ENCODE results near the gene RHBDD1. TPM values are rescaled to one million over a fixed set of nuclear protein-coding genes. Genes with fewer than 3 reads are reported as not detected.

RHBDD1 gene
- total RNA-seq, 3 donors from 2014 or later (not counting 1 experiment from before 2014, with no cell fraction given): 33.7 to 49.7 (median 47.7) TPM

DNA sequence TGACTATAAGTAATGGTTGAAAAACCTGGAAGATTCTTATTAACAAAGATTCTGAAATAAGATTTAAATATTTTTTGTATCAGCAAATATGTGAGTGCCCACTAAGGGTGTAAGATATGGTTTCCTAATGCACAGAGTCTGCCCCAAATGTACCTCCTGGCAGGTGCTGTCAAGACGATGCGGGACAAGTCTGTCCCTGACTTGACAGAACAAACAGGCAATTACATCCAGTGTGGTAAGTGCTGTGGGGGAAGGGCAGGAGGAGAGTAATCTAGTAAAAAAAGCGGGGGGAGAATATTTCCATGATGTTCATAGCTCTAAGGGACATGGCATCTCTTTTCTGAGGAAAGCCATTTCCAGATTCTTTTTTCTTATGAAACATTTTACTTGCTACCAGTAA lies 200.7 kb downstream of the RHBDD1 start:
- WGBS (ENCODE audit: insufficient coverage): 83% methylated on average over 3 of the region's 3 CpGs

GRCh38 chr2:227038550-227039189 lies 202.8 kb downstream of the RHBDD1 start:
- TF ChIP-seq, protein P1, sequence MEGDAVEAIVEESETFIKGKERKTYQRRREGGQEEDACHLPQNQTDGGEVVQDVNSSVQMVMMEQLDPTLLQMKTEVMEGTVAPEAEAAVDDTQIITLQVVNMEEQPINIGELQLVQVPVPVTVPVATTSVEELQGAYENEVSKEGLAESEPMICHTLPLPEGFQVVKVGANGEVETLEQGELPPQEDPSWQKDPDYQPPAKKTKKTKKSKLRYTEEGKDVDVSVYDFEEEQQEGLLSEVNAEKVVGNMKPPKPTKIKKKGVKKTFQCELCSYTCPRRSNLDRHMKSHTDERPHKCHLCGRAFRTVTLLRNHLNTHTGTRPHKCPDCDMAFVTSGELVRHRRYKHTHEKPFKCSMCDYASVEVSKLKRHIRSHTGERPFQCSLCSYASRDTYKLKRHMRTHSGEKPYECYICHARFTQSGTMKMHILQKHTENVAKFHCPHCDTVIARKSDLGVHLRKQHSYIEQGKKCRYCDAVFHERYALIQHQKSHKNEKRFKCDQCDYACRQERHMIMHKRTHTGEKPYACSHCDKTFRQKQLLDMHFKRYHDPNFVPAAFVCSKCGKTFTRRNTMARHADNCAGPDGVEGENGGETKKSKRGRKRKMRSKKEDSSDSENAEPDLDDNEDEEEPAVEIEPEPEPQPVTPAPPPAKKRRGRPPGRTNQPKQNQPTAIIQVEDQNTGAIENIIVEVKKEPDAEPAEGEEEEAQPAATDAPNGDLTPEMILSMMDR (IDR thresholded peaks at IDR 0.05): no peak
- no CpG with 5 or more reads among the region's 1 CpG for WGBS (ENCODE audit: insufficient coverage)
- Mint-ChIP-seq H3K4me1 (no peaks in the 10 kb centered on the region), H3K36me3 (no peaks in the 10 kb centered on the region), H3K4me3 (no peak overlapping the region), H3K9me3 (peaks cover 0 to 2% of the 10 kb centered on the region in 2 donors), H3K27me3 (ENCODE audit: low read depth in 2 of 2) (peaks cover 41 to 68% of the 10 kb centered on the region in 2 donors), H3K27ac (no peak overlapping the region)
- peaks cover 38% of the 10 kb centered on the region for H3K27me3 ChIP-seq (ENCODE audit: control insufficient read depth, insufficient read depth, low read length)
- no peaks in the 10 kb centered on the region for H3K9me3 ChIP-seq (ENCODE audit: control insufficient read depth, insufficient read depth, low read length)
- intact Hi-C loops (cut with micrococcal nuclease): no loop called here
- H3K4me1 ChIP-seq (ENCODE audit: control insufficient read depth, insufficient read depth, low read length): no peaks in the 10 kb centered on the region
- H3K27ac ChIP-seq (ENCODE audit: low read length): no peak overlapping the region
- H3K4me3 ChIP-seq (ENCODE audit: low read length): no peak overlapping the region
- H3K36me3 ChIP-seq (ENCODE audit: control insufficient read depth, insufficient read depth, low read length): no peaks in the 10 kb centered on the region
- ATAC-seq (no peak), DNase-seq (no peak)

More for the DNA sequence above, 200.7 kb downstream of the RHBDD1 start:
- Mint-ChIP-seq H3K4me1 (peaks cover 5 to 11% of the 10 kb centered on the region in 2 donors), H3K9me3 (peaks cover 0 to 2% of the 10 kb centered on the region in 2 donors), H3K36me3 (no peaks in the 10 kb centered on the region), H3K27me3 (ENCODE audit: low read depth in 2 of 2) (peaks cover 48 to 76% of the 10 kb centered on the region in 2 donors), H3K4me3 (no peak overlapping the region), H3K27ac (no peak overlapping the region)
- Histone ChIP-seq H3K36me3 (ENCODE audit: control insufficient read depth, insufficient read depth, low read length) (no peaks in the 10 kb centered on the region), H3K9me3 (ENCODE audit: control insufficient read depth, insufficient read depth, low read length) (no peaks in the 10 kb centered on the region), H3K27me3 (ENCODE audit: control insufficient read depth, insufficient read depth, low read length) (peaks cover 53% of the 10 kb centered on the region), H3K4me3 (ENCODE audit: low read length) (no peak overlapping the region), H3K4me1 (ENCODE audit: control insufficient read depth, insufficient read depth, low read length) (peaks cover 8% of the 10 kb centered on the region), H3K27ac (ENCODE audit: low read length) (no peak overlapping the region)
- TF ChIP-seq, protein P1 (IDR thresholded peaks at IDR 0.05): no peak
- intact Hi-C loops (cut with micrococcal nuclease): no loop called here
- DNase-seq (no peak), ATAC-seq (no peak)

DNA sequence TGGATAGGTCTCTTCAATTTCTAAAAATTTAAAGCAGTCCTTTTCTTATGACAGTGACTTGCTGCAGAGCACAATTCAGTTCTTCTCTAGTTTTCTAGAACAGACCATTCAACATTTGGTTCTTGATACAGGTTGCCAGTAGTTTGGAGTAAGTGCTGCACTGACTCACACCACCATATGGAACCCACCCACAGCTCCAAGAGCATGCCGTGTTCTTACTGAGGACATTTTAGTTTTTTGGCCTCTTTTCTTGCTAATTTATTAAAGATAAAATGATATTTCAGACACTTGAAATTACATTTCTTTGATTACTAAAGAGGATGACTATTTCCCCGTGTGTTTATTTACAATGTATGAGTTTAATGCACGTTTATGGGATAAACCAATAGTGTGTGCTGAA lies 208.1 kb downstream of the RHBDD1 start:
- peaks cover 18 to 39% of the 10 kb centered on the region in 2 donors for H3K27me3 Mint-ChIP-seq (ENCODE audit: low read depth in 2 of 2)
- intact Hi-C loops (cut with micrococcal nuclease): no loop called here
- WGBS (ENCODE audit: insufficient coverage): 90% methylated on average over 2 of the region's 3 CpGs

More for the DNA sequence above, 208.1 kb downstream of the RHBDD1 start:
- TF ChIP-seq, protein P1 (IDR thresholded peaks at IDR 0.05): no peak
- Mint-ChIP-seq H3K27ac (no peak overlapping the region), H3K36me3 (no peaks in the 10 kb centered on the region), H3K4me1 (no peaks in the 10 kb centered on the region), H3K4me3 (no peak overlapping the region), H3K9me3 (peaks cover 0 to 2% of the 10 kb centered on the region in 2 donors)
- Histone ChIP-seq H3K4me3 (ENCODE audit: low read length) (no peak overlapping the region), H3K9me3 (ENCODE audit: control insufficient read depth, insufficient read depth, low read length) (no peaks in the 10 kb centered on the region), H3K4me1 (ENCODE audit: control insufficient read depth, insufficient read depth, low read length) (no peaks in the 10 kb centered on the region), H3K27ac (ENCODE audit: low read length) (no peak overlapping the region), H3K27me3 (ENCODE audit: control insufficient read depth, insufficient read depth, low read length) (peaks cover 15% of the 10 kb centered on the region), H3K36me3 (ENCODE audit: control insufficient read depth, insufficient read depth, low read length) (no peaks in the 10 kb centered on the region)
- ATAC-seq: no peak
- no peak for DNase-seq

Other genes with a start within 250 kb of the RHBDD1 start
- gene IRS1, start 36.2 kb upstream of the RHBDD1 start, total RNA-seq: under 1 TPM; 0.09 to 0.55 (median 0.36) TPM

All from natural killer cell (primary cell).